ENCODE data around the gene EDAR. TPM values are rescaled to one million over a fixed set of nuclear protein-coding genes. Genes with fewer than 3 reads are reported as not detected.

Gene EDAR
- total and polyA plus RNA-seq, 4 experiments from 2014 or later: 3.0 to 6.3 (median 4.6) TPM

GRCh38 chr2:108925735-108926134 is 63.3 kb downstream of the EDAR start:
- Histone ChIP-seq H3K4me1 (ENCODE audit: insufficient read depth, low read length) (peaks cover 7% of the 10 kb centered on the region), H3K4me3 (ENCODE audit: low read length in 2 of 2) (no peak overlapping the region), H3K27me3 (ENCODE audit: insufficient read depth, low read length) (no peaks in the 10 kb centered on the region), H3K36me3 (ENCODE audit: insufficient read depth, low read length) (no peaks in the 10 kb centered on the region), H3K27ac (ENCODE audit: low read depth, low read length) (no peak overlapping the region), H3K9me3 (ENCODE audit: control insufficient read depth in 1 of 2, low read length in 2 of 2) (no peaks in the 10 kb centered on the region)
- ChIA-PET POLR2A (ENCODE audit: partially characterized antibody) (no interaction called here), CTCF (ENCODE audit: partially characterized antibody) (interaction anchor here (7.7 kb wide), 1 partner anchor 62 kb away, joined by 104 read pairs; the partner anchor contains the start of gene EDAR)
- H3K36me3 Mint-ChIP-seq: no peaks in the 10 kb centered on the region
- peak overlapping the region in 1 of 7 donors; percentile 79 for H3K27ac Mint-ChIP-seq
- peaks cover 4 to 14% (median 6%) of the 10 kb centered on the region in 4 donors for H3K4me1 Mint-ChIP-seq
- no peak for DNase-seq
- H3K9me3 Mint-ChIP-seq: peaks cover 0 to 3% (median 0%) of the 10 kb centered on the region in 8 donors
- H3K27me3 Mint-ChIP-seq: no peaks in the 10 kb centered on the region
- intact Hi-C loops (cut with micrococcal nuclease): loop anchor here (5.0 to 10.0 kb wide), 2 partner anchors 279 to 422 kb away; no protein-coding TSS in a partner anchor
- H3K4me3 Mint-ChIP-seq: no peak overlapping the region

- no peak for DNase-seq
- peaks cover 4 to 10% (median 6%) of the 10 kb centered on the region in 4 donors for H3K4me1 Mint-ChIP-seq
- intact Hi-C loops (cut with micrococcal nuclease): loop anchor here (5.0 to 10.0 kb wide), 2 partner anchors 280 to 422 kb away; no protein-coding TSS in a partner anchor
- H3K9me3 Mint-ChIP-seq: peaks cover 0 to 3% (median 0%) of the 10 kb centered on the region in 8 donors
- CTCF ChIA-PET (ENCODE audit: partially characterized antibody): interaction anchor here (7.7 kb wide), 1 partner anchor 62 kb away, joined by 104 read pairs; the partner anchor contains the start of gene EDAR
- no peak overlapping the region for H3K27ac ChIP-seq (ENCODE audit: low read depth, low read length)
- no peak overlapping the region for H3K4me3 Mint-ChIP-seq
- H3K27ac Mint-ChIP-seq: no peak overlapping the region
- no peaks in the 10 kb centered on the region for H3K27me3 Mint-ChIP-seq
- no peaks in the 10 kb centered on the region for H3K36me3 Mint-ChIP-seq
- no peak overlapping the region for H3K4me3 ChIP-seq (ENCODE audit: low read length in 2 of 2)
- no peaks in the 10 kb centered on the region for H3K9me3 ChIP-seq (ENCODE audit: control insufficient read depth in 1 of 2, low read length in 2 of 2)
- POLR2A ChIA-PET (ENCODE audit: partially characterized antibody): no interaction called here
- H3K4me1 ChIP-seq (ENCODE audit: insufficient read depth, low read length): peaks cover 7% of the 10 kb centered on the region
- no peaks in the 10 kb centered on the region for H3K27me3 ChIP-seq (ENCODE audit: insufficient read depth, low read length)
- no peaks in the 10 kb centered on the region for H3K36me3 ChIP-seq (ENCODE audit: insufficient read depth, low read length)
Measured at GRCh38 chr2:108925286-108925685, 63.7 kb downstream of the EDAR start.

- ChIA-PET CTCF (ENCODE audit: partially characterized antibody) (interaction anchor here (7.7 kb wide), 1 partner anchor 63 kb away, joined by 104 read pairs; the partner anchor contains the start of gene EDAR), POLR2A (ENCODE audit: partially characterized antibody) (no interaction called here)
- H3K36me3 Mint-ChIP-seq: no peaks in the 10 kb centered on the region
- H3K4me3 Mint-ChIP-seq: no peak overlapping the region
- H3K27ac ChIP-seq (ENCODE audit: low read depth, low read length): no peak overlapping the region
- no peak overlapping the region for H3K4me3 ChIP-seq (ENCODE audit: low read length in 2 of 2)
- peaks cover 4 to 10% (median 6%) of the 10 kb centered on the region in 4 donors for H3K4me1 Mint-ChIP-seq
- peaks cover 7% of the 10 kb centered on the region for H3K4me1 ChIP-seq (ENCODE audit: insufficient read depth, low read length)
- peak overlapping the region in 2 of 7 donors; percentile 19 to 60 for H3K27ac Mint-ChIP-seq
- no peaks in the 10 kb centered on the region for H3K27me3 ChIP-seq (ENCODE audit: insufficient read depth, low read length)
- DNase-seq: no peak
- no peaks in the 10 kb centered on the region for H3K27me3 Mint-ChIP-seq
- no peaks in the 10 kb centered on the region for H3K9me3 ChIP-seq (ENCODE audit: control insufficient read depth in 1 of 2, low read length in 2 of 2)
- H3K36me3 ChIP-seq (ENCODE audit: insufficient read depth, low read length): no peaks in the 10 kb centered on the region
- H3K9me3 Mint-ChIP-seq: peaks cover 0 to 4% (median 0%) of the 10 kb centered on the region in 8 donors
- intact Hi-C loops (cut with micrococcal nuclease): loop anchor here (5.0 to 10.0 kb wide), 2 partner anchors 280 to 423 kb away; no protein-coding TSS in a partner anchor
Measured at GRCh38 chr2:108924580-108925251, 64.3 kb downstream of the EDAR start.

GRCh38 chr2:108923736-108924579 is 65.1 kb downstream of the EDAR start:
- ChIA-PET CTCF (ENCODE audit: partially characterized antibody) (interaction anchor here (1.2 to 7.7 kb wide), 3 partner anchors 8 to 606 kb away, joined by 3 to 104 read pairs (median 3); partner anchors contain the start of gene EDAR), POLR2A (ENCODE audit: partially characterized antibody) (no interaction called here)
- Histone ChIP-seq H3K27me3 (ENCODE audit: insufficient read depth, low read length) (no peaks in the 10 kb centered on the region), H3K4me3 (ENCODE audit: low read length in 2 of 2) (no peak overlapping the region), H3K27ac (ENCODE audit: low read depth, low read length) (no peak overlapping the region), H3K9me3 (ENCODE audit: control insufficient read depth in 1 of 2, low read length in 2 of 2) (no peaks in the 10 kb centered on the region), H3K4me1 (ENCODE audit: insufficient read depth, low read length) (peaks cover 7% of the 10 kb centered on the region), H3K36me3 (ENCODE audit: insufficient read depth, low read length) (no peaks in the 10 kb centered on the region)
- H3K4me1 Mint-ChIP-seq: peaks cover 4 to 10% (median 6%) of the 10 kb centered on the region in 4 donors
- no peak for DNase-seq
- no peaks in the 10 kb centered on the region for H3K36me3 Mint-ChIP-seq
- H3K4me3 Mint-ChIP-seq: no peak overlapping the region
- intact Hi-C loops (cut with micrococcal nuclease): loop anchor here (10.0 kb wide), 1 partner anchor 281 kb away; no protein-coding TSS in a partner anchor
- no peaks in the 10 kb centered on the region for H3K27me3 Mint-ChIP-seq
- H3K27ac Mint-ChIP-seq: no peak overlapping the region
- H3K9me3 Mint-ChIP-seq: peaks cover 0 to 4% (median 0%) of the 10 kb centered on the region in 8 donors

- DNase-seq: no peak
- no peak overlapping the region for H3K27ac ChIP-seq (ENCODE audit: low read depth, low read length)
- Mint-ChIP-seq H3K4me3 (no peak overlapping the region), H3K9me3 (peaks cover 0 to 4% (median 0%) of the 10 kb centered on the region in 8 donors), H3K4me1 (peaks cover under 1 to 5% (median 1%) of the 10 kb centered on the region in 4 donors), H3K27ac (peak overlapping the region in 1 of 7 donors; percentile 52), H3K27me3 (no peaks in the 10 kb centered on the region), H3K36me3 (no peaks in the 10 kb centered on the region)
- peaks cover under 1% of the 10 kb centered on the region for H3K4me1 ChIP-seq (ENCODE audit: insufficient read depth, low read length)
- intact Hi-C loops (cut with micrococcal nuclease): loop anchor here (10.0 kb wide), 1 partner anchor 282 kb away; no protein-coding TSS in a partner anchor
- ChIA-PET POLR2A (ENCODE audit: partially characterized antibody) (no interaction called here), CTCF (ENCODE audit: partially characterized antibody) (interaction anchor here (1.2 to 1.3 kb wide), 2 partner anchors 9 to 607 kb away, joined by 3 read pairs; no protein-coding TSS in a partner anchor)
- H3K27me3 ChIP-seq (ENCODE audit: insufficient read depth, low read length): no peaks in the 10 kb centered on the region
- H3K4me3 ChIP-seq (ENCODE audit: low read length in 2 of 2): no peak overlapping the region
- H3K36me3 ChIP-seq (ENCODE audit: insufficient read depth, low read length): no peaks in the 10 kb centered on the region
- H3K9me3 ChIP-seq (ENCODE audit: control insufficient read depth in 1 of 2, low read length in 2 of 2): no peaks in the 10 kb centered on the region
Measured at GRCh38 chr2:108923019-108923700, 65.9 kb downstream of the EDAR start.

- Histone ChIP-seq H3K27ac (ENCODE audit: low read depth, low read length) (no peak overlapping the region), H3K4me3 (ENCODE audit: low read length in 2 of 2) (no peak overlapping the region), H3K36me3 (ENCODE audit: insufficient read depth, low read length) (no peaks in the 10 kb centered on the region), H3K9me3 (ENCODE audit: control insufficient read depth in 1 of 2, low read length in 2 of 2) (no peaks in the 10 kb centered on the region), H3K27me3 (ENCODE audit: insufficient read depth, low read length) (no peaks in the 10 kb centered on the region), H3K4me1 (ENCODE audit: insufficient read depth, low read length) (no peaks in the 10 kb centered on the region)
- Mint-ChIP-seq H3K27ac (peak overlapping the region in 1 of 7 donors; percentile 29), H3K4me1 (peaks cover 0 to under 1% (median 0%) of the 10 kb centered on the region in 4 donors), H3K9me3 (peaks cover 0 to 4% (median 0%) of the 10 kb centered on the region in 8 donors), H3K36me3 (no peaks in the 10 kb centered on the region), H3K4me3 (no peak overlapping the region), H3K27me3 (no peaks in the 10 kb centered on the region)
- ChIA-PET POLR2A (ENCODE audit: partially characterized antibody) (no interaction called here), CTCF (ENCODE audit: partially characterized antibody) (no interaction called here)
- intact Hi-C loops (cut with micrococcal nuclease): loop anchor here (10.0 kb wide), 1 partner anchor 282 kb away; no protein-coding TSS in a partner anchor
- no peak for DNase-seq
Measured at GRCh38 chr2:108922141-108922915, 66.7 kb downstream of the EDAR start.
